Stimulated activated CD8-positive, alpha-beta memory T cell treated with anti-CD3 and anti-CD28 coated beads, Interleukin-12 subunit alpha, Interleukin-12 subunit beta, amount 100 ng/mL, for 1 hour (primary cell): Measurements from ENCODE around the gene HOXA7.

ENCODE experiments used
- DNase-seq: peaks from one replicate; pipeline ENCODE4 v3.0.0-alpha.2; 2020; ENCODE audit warnings: low read depth

Gene HOXA7

DNA sequence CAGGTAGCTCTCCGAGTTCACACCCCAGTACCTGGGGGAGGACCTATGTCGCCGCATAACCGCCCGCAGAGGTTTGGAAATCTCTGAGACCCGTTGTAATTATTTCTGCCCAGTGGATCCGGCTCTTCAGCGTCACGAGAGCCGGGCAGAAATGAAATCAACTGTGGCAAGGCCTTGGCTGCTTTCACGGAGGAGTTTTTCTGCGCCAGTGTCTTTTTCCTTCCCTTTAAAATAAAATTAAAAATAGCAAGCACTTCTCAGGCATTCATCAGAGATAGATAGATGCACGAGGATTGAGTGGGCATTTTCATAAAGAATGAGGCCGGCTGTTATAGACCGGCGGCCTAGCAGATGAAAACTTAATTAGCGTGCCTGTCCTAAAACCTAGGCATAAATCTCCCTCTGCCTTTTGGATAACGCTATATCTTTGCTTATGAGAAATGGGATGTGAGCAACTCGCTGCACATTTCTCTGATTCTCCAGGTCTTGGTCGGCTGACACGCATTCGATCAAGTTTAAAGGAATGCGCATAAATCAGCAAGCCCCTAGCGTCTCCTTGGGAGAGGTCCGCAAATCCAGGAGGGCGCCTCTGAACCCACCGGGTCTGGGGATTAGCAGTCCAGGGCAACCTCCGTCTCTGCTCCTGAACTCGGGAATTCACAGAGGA is 37.0 kb upstream of the HOXA7 start:
- no peak for DNase-seq

GRCh38 chr7:27192546-27193334 is 36.3 kb upstream of the HOXA7 start:
- no peak for DNase-seq

DNA sequence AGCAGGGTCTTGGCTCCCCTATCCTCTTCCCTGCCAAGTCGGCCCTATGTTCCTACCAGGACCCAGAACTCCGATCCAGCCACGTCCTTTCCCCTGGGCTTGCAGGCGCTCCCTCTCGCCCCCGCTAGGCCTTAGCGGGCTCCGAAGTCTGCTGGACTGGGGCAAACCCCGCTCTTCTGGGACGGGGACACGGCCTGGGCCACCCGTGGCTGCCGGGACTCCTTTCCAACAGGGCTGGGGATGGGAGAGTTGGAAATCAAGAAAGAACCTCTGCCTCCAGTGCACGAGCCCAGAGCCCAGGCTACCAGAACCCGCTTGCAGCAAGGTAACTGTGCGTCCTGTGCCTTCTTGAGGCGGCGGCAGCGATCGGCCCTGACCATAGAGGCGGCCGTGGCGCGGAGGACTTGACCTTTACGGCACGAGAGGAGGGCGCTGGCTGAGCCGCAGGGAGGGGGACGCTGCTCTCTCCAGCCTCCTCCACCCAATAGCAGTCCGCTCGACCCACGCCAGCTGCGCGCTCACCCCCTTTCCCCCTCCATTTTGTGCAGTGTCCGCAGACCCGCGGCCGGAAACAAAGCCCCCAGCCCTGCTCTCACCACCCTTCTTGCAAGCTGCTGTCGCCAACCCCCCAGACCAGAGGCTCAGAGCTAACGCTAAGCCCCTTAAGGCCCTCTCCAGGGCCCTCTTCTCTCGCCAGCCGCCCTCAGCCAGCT is 35.5 kb upstream of the HOXA7 start:
- DNase-seq, result no peak

DNA sequence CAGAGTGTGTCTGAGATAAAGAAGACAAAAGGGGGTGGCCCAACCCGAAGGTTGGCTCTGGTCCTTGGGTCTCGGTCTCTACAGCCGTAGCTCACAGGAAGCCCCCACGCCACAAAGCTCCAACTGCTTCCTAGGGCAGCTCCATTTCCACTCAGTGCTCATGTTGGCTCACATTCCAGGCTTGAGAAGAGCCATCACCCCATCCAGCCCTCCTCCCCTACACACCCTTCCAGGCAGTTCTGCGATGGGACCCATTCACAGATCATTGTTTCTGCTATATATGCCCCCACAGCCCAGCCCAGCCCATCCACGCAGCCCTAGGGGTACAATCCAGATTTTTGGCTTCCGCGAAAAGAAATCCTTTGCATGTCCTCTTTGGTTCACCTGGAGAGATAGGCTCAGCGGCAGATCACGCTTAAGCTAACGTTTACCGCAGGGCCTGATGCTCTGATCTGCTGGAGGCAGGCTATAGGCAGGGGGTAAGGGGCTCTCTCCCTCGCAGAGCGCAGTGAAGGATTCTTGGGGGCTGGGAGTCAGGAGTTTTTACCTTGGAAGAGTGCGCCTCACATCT is 34.8 kb upstream of the HOXA7 start:
- DNase-seq, result no peak

DNA sequence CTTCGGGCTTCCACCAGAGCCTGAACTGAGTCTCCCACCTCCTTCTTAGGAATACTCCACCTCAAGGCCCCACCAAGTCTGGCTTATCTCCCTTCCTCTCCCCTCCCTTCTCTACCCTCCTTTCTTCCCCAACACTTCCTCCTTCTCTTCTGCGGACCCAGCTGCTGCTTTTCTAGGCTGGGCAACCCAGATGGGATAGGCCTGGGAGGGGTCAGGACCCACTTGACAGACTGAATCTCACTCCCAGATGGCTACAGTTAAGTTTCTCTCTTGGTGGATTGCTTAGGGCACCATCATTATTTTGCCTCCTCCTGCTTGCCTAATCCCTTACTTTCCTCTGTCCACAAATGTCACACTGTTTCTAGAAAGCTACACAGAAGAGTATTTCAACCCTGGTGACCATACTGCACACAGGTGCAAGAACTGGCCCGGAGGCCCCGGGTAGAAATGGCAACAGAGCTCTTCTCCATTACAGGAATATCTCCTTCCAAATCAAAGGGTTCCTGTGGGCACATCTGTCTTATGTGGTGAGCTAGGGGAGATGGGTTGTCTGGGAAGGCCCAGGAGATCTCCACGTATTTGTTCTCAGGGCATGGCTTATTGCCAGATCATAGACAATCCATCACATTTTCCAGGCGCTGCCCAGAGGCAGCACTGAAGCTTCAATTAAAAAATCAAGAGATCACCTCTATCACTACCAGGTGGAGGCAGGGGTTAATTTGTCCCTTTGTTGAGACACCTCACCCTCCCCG is 33.7 kb upstream of the HOXA7 start:
- no peak for DNase-seq

DNA sequence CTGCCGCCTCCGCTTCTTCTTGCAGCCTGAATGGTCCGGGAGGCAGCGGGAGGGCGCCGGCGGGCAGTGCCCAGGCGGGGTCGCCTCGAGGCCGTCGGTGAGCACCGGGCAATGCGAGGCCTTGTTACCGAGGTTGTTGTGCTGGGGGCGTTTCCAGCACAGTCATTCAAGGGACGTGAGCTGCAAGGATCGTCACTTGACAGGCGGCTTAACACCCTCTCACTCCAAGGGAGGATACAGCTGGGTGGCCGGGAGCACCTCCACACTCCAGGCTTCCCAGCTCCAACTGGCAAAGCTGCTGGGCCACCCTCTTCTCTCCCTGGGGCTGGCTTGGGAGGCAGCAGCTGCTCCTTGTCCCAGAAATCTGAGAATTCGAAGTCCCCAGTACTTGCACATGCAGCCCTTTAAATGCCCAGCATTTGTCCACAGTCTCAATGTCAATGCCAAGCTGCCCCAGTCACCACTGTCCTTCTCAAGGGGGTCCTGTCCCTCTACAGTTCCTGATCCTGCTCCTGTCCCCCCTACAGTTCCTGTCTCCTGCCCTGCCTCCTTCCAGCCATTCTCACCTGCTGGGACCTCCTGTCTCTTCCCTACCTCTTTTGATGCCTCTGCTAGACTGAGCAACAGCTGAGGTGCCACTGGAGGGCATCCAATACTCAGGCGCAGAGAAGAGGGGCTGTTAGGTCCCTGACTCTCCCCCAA is 33.0 kb upstream of the HOXA7 start:
- DNase-seq, result no peak

DNA sequence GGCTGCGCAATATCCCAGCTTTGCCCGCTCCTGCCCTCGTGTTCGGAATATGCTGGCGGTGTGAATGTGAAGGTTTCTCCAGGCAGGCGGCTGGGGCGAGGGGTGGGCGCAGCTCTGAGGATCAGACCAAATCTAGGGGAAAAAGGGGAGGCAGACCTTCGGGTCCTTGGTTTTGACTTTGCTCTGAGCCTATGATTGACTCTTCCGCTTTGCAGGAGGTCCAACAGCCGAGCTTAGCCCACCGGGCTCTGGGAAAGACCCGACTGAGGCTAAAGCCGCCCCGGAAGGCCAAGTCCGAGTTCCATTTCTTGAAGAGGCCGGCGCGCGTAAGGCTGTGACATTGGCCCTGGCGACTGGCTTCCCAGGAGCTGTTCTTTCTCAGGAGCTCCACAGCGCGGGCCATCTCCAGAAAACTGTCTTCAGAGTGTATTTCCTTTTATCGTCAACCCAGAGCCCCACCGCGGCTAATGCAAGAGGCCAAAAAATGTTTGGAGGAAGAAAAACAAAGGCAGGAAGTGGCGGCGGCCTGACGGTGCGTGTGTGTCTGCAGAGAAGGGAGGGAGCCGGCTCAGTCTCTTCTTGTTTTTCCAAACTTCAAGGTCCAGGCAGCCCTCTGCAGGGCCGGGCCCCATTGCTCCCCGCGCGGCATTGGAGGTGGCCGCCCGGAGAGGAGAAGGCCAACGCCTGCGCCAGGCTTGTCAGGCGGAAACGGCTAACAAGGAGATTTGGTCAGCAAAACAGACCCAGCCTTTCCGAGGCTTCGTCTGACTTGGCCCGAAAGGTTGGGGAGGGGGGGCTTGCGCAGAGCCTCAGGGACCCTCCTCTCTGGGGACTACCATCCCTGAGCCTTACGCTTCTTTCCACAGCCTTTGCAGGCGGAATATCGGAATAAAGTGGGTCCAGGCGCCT is 32.2 kb upstream of the HOXA7 start:
- DNase-seq, result no peak

- DNase-seq, result no peak
Measured at GRCh38 chr7:27187475-27188385, 31.3 kb upstream of the HOXA7 start.

DNA sequence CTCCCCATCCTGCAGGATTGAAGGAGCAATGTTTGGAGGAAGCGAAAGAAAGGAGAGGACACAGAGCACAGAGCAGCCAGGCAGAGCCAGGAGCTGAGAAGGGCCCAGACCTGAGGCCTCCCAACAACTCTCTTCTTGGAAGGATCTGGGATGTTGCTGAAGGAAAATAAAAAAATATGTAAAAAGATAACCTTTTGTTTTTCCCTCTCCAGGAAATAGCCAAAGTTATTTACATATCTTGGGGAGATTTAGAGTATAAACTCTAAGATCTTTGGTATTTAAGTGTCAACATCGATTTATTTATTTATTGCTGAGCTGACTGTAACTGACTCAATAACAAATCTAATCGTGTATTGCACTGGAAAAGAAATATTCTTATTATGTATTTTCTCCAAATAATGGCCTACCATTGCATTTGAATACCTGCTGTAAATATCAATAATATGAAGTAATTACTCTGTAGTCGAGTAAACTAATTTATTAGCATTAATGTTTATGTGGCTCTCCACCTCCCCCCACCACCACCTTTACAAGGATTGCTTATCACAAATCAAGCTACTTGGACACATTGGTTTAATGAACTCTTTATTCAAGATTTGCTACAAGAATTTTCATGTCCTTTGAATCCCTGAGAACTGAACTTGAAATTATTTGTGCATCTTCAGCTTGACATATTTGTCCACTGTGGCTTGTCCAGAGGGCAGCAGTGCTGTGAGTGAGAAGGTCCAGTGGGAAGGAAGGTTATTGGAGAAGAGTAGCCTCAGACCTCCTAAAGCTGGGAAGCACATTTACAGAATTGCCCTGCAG is 30.4 kb upstream of the HOXA7 start:
- DNase-seq, result no peak

DNA sequence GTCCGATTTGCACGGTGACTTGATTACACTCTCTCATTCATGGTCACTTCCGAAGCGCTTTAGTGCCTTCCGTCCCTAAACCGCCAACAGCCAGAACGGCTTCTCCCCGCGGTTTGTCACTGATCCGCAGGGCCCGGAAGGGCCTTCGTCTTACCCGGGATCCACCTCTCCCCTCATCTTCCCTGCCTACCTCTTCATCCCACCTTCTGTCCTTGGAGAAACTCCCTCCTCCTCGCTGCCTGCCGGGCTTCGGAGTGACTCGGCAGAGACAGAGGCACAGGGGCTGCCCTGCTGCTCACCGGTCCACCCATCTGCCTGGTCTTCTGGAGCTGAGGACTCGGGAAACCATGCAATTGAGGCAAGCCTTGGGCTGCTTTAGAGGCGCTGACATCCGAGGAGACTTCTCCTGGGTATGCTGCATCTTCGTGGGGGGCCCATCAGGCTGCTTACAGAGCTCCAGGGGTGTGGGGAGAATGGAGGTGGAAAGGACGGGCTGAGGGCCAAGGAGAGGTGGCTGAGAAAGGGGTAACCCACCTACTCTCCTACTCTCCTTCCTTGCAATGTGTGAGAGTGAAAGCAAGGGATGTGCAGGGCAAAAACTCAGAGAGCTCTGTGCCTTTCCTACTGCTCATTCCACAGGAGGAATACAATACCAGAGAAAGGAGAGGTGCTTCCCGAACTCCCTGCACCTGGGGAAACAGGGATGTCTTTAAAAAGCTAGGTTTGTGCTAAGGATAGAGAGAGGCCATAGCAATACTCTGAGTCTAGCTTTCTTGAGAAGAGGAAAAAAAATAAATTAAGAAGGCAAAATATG is 29.6 kb upstream of the HOXA7 start:
- no peak for DNase-seq

DNA sequence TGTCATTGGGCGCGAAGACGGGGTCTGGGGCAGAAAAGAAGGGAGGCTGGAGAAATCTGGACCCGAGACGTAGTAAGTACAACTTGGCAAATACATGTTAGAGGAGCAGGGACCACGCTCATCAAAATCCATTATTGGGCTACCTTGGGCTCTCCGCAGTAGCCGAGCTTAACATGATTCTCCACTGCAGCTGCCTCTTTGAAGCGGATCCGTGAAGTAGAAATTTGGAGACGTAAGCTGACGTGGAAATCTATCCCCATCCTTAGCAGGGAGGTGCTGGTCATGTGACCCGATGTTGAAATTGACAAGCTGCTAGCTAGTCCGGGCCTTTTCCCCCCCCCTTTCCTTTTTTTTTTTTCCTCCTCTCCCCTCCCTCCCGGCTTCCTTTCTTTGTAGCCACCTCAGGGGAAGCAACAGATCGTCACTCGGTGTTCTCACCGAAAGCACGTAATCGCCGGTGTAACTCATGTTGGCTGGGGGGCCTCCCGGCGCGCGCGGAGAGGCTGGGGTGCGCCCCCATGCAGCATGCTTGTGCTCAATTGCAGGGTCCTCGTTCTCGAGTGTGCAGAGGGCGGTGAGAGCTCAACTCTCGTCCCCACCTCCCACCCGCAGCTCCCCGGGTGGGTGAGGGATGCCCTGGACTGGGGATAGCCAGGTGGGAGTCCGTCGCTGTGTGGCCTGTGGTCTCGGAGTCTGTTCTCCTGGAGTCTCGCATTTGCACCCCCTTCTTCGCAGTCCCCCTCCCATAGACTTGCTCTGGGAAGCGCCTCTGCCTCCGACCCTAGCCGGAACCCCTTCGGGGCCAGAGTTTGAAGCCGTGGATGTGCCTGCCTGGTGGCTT is 28.8 kb upstream of the HOXA7 start, which contains the start of gene HOXA11:
TSS of gene HOXA11 (minus strand) at position 220 of the 841 bp plus-strand sequence. CDS start at position 132, 88 bp downstream.
- no peak for DNase-seq

DNA sequence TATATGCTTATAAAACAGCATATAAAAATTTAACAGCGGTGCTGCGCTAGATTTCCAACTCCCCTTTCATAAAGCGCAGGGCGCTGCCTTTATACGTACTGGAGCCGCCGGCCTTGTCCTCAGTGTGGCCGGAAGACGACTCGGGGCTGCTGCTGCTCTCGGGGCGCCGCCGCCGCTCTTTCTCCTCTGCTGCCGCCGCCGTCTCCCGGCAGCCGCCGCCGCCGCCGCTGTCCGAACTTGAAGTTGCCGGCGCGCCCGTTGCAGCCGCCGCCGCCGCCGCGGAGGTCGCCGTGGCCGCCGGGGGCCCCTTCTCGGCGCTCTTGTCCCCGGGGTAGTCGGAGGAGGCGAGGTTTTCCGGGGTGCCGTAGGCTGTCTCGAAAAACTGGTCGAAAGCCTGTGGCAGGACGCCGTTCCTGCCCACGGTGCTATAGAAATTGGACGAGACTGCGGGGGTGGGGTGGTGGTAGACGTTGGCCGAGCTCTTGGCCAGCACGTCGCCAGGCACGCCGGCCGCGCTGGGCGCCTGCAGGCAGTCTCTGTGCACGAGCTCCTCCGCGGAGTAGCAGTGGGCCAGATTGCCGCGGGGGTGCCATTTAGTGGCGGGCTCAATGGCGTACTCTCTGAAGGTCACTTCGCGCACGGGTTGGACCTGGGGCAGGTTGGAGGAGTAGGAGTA is 28.0 kb upstream of the HOXA7 start:
- DNase-seq, result no peak

GRCh38 chr7:27183682-27184336 is 27.3 kb upstream of the HOXA7 start:
- no peak for DNase-seq

- no peak for DNase-seq
Measured at GRCh38 chr7:27182861-27183681, 26.6 kb upstream of the HOXA7 start.
